ENCODE measurements around the gene MIDN. TPM values are rescaled to one million over a fixed set of nuclear protein-coding genes. Genes with fewer than 3 reads are reported as not detected.
A peak's percentile ranks its signal among the peaks of the same experiment; 100 is the strongest.

MIDN gene
- total RNA-seq, 1 donor from 2014 or later, result 15.8 TPM

DNA sequence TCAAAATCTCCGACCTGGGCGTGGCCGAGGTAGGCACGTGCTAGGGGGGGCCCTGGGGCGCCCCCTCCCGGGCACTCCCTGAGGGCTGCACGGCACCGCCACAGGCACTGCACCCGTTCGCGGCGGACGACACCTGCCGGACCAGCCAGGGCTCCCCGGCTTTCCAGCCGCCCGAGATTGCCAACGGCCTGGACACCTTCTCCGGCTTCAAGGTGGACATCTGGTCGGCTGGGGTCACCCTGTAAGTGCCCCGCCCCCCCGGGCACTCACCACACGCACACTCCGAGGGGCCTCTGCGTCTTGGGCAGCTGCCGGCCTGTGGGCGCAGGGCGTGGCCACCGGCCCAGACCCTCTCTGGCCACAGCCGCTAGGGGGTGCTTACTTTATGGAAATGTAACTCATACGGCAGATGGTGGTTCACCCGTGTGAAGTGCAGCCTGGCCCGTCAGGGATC, 27.9 kb upstream of the MIDN start:
- Histone ChIP-seq H3K27me3 (ENCODE audit: control insufficient read depth, insufficient read depth, low read length) (no peaks in the 10 kb centered on the region), H3K4me3 (ENCODE audit: low read depth, low read length) (no peak overlapping the region), H3K36me3 (ENCODE audit: control insufficient read depth, insufficient read depth, low read length) (peaks cover 21% of the 10 kb centered on the region)
- DNase-seq (ENCODE audit: low read depth), result no peak
- TF ChIP-seq, protein P1, sequence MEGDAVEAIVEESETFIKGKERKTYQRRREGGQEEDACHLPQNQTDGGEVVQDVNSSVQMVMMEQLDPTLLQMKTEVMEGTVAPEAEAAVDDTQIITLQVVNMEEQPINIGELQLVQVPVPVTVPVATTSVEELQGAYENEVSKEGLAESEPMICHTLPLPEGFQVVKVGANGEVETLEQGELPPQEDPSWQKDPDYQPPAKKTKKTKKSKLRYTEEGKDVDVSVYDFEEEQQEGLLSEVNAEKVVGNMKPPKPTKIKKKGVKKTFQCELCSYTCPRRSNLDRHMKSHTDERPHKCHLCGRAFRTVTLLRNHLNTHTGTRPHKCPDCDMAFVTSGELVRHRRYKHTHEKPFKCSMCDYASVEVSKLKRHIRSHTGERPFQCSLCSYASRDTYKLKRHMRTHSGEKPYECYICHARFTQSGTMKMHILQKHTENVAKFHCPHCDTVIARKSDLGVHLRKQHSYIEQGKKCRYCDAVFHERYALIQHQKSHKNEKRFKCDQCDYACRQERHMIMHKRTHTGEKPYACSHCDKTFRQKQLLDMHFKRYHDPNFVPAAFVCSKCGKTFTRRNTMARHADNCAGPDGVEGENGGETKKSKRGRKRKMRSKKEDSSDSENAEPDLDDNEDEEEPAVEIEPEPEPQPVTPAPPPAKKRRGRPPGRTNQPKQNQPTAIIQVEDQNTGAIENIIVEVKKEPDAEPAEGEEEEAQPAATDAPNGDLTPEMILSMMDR (IDR thresholded peaks at IDR 0.05; ENCODE audit: insufficient read depth, low read length, severe bottlenecking), result no peak
- FAIRE-seq, result no peak

DNA sequence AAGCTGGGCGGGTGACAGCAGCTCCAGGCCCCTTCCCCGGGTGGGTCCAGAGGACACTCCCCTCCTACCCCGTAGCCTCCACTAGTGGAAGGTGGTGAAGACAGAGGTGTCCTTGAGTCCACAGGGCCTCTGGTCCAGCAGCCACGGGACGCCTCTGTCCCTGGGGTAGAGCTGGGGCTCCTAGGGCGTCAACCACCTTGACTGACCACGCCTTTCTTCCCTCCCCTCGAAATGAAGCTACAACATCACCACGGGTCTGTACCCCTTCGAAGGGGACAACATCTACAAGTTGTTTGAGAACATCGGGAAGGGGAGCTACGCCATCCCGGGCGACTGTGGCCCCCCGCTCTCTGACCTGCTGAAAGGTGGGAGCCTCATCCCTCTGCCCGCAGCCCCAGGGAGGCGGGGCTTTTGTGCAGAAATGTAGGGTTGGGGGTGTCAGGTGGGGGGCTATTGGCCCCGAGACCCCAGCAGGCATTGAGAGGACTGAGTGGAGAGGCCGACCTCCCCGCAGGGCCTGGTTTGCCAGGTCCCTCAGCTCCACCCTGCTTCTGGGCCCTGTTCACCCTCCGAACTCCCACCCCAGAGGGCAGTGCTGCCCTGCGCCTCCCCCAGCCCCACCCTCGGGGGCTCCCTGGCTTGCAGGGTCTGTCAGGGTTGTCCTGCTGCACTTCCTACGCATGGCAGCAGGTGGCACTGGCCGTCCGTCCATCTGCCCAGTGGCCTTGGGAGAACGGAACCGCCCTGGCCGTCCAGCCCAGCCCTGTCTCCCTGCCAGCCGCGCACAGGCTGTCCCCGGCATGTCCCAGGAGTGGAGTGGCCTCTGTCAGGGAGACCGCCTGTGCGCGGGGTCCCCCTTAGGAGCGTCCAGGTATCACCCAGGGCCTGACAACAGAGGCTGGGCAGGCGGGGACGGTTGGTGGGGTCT, 27.1 kb upstream of the MIDN start:
- TF ChIP-seq, protein P1 (IDR thresholded peaks at IDR 0.05; ENCODE audit: insufficient read depth, low read length, severe bottlenecking), result peak; percentile 68
- DNase-seq (ENCODE audit: low read depth), result no peak
- FAIRE-seq, result no peak
- no peaks in the 10 kb centered on the region for H3K27me3 ChIP-seq (ENCODE audit: control insufficient read depth, insufficient read depth, low read length)
- peaks cover 24% of the 10 kb centered on the region for H3K36me3 ChIP-seq (ENCODE audit: control insufficient read depth, insufficient read depth, low read length)
- no peak overlapping the region for H3K4me3 ChIP-seq (ENCODE audit: low read depth, low read length)

- Histone ChIP-seq H3K27me3 (ENCODE audit: control insufficient read depth, insufficient read depth, low read length) (no peaks in the 10 kb centered on the region), H3K36me3 (ENCODE audit: control insufficient read depth, insufficient read depth, low read length) (peaks cover 24% of the 10 kb centered on the region), H3K4me3 (ENCODE audit: low read depth, low read length) (no peak overlapping the region)
- TF ChIP-seq, protein P1 (IDR thresholded peaks at IDR 0.05; ENCODE audit: insufficient read depth, low read length, severe bottlenecking), result no peak
- FAIRE-seq (no peak), DNase-seq (ENCODE audit: low read depth) (no peak)
Observed at GRCh38 chr19:1221904-1222255, 26.5 kb upstream of the MIDN start.

GRCh38 chr19:1222394-1222793, 26.0 kb upstream of the MIDN start:
- DNase-seq (ENCODE audit: low read depth), result no peak
- H3K36me3 ChIP-seq (ENCODE audit: control insufficient read depth, insufficient read depth, low read length), result peaks cover 24% of the 10 kb centered on the region
- H3K27me3 ChIP-seq (ENCODE audit: control insufficient read depth, insufficient read depth, low read length), result no peaks in the 10 kb centered on the region
- TF ChIP-seq, protein P1 (IDR thresholded peaks at IDR 0.05; ENCODE audit: insufficient read depth, low read length, severe bottlenecking), result no peak
- no peak for FAIRE-seq
- no peak overlapping the region for H3K4me3 ChIP-seq (ENCODE audit: low read depth, low read length)

GRCh38 chr19:1223018-1223855, 25.1 kb upstream of the MIDN start:
- Histone ChIP-seq H3K4me3 (ENCODE audit: low read depth, low read length) (no peak overlapping the region), H3K36me3 (ENCODE audit: control insufficient read depth, insufficient read depth, low read length) (peaks cover 22% of the 10 kb centered on the region), H3K27me3 (ENCODE audit: control insufficient read depth, insufficient read depth, low read length) (no peaks in the 10 kb centered on the region)
- DNase-seq (ENCODE audit: low read depth) (peak; percentile 26), FAIRE-seq (no peak)
- TF ChIP-seq, protein P1 (IDR thresholded peaks at IDR 0.05; ENCODE audit: insufficient read depth, low read length, severe bottlenecking), result peak; percentile 67

All from bronchial epithelial cell (primary cell).